GM21423 (cell line): Measurements from ENCODE around the gene EFCAB12.

Experiments
- ATAC-seq: cut with Tn5 transposase; IDR thresholded peaks from one replicate; pipeline ENCODE4 v1.9.1; 2021; ENCODE audit warnings: mild to moderate bottlenecking, moderate library complexity; ENCODE audit not compliant: unreplicated experiment

The EFCAB12 gene

GRCh38 chr3:129446926-129447325, 18.5 kb upstream of the EFCAB12 start:
- ATAC-seq: no peak

- ATAC-seq: no peak
Observed at GRCh38 chr3:129445471-129445870, 17.0 kb upstream of the EFCAB12 start.

GRCh38 chr3:129442947-129443346, 14.5 kb upstream of the EFCAB12 start:
- ATAC-seq: no peak

GRCh38 chr3:129442486-129442885, 14.1 kb upstream of the EFCAB12 start:
- no peak for ATAC-seq

GRCh38 chr3:129441782-129442181, 13.3 kb upstream of the EFCAB12 start:
- ATAC-seq: no peak

GRCh38 chr3:129441215-129441614, 12.8 kb upstream of the EFCAB12 start:
- ATAC-seq: no peak

GRCh38 chr3:129440618-129441190, 12.3 kb upstream of the EFCAB12 start:
- ATAC-seq: no peak

GRCh38 chr3:129439817-129440617, 11.6 kb upstream of the EFCAB12 start, which contains the start of the genes IFT122 and MBD4:
Gene IFT122, plus strand, starts transcription at chr3:129440224. Its CDS starts 107 bp downstream, at chr3:129440331.
Gene MBD4, minus strand, starts transcription at chr3:129439948. Its CDS starts 115 bp downstream, at chr3:129439833.
- peak; percentile 88 for ATAC-seq

- ATAC-seq: peak; percentile 17
Observed at GRCh38 chr3:129439226-129439816, 10.9 kb upstream of the EFCAB12 start.

- no peak for ATAC-seq
Observed at GRCh38 chr3:129435367-129435766, 6.9 kb upstream of the EFCAB12 start.

- no peak for ATAC-seq
Observed at GRCh38 chr3:129434140-129434539, 5.7 kb upstream of the EFCAB12 start.

GRCh38 chr3:129433565-129433964, 5.1 kb upstream of the EFCAB12 start:
- ATAC-seq: no peak

GRCh38 chr3:129432671-129433070, 4.2 kb upstream of the EFCAB12 start:
- no peak for ATAC-seq

- ATAC-seq: no peak
Observed at GRCh38 chr3:129432036-129432435, 3.6 kb upstream of the EFCAB12 start.

GRCh38 chr3:129429602-129430001, 1.2 kb upstream of the EFCAB12 start:
- no peak for ATAC-seq

GRCh38 chr3:129429080-129429451, 630 bp upstream of the EFCAB12 start:
- ATAC-seq: no peak

- ATAC-seq: no peak
Observed at GRCh38 chr3:129428007-129428375, 445 bp downstream of the EFCAB12 start.

GRCh38 chr3:129425619-129426018, 2.8 kb downstream of the EFCAB12 start:
- ATAC-seq: no peak

- no peak for ATAC-seq
Observed at GRCh38 chr3:129425213-129425612, 3.2 kb downstream of the EFCAB12 start.

GRCh38 chr3:129424185-129424841, 4.1 kb downstream of the EFCAB12 start:
- ATAC-seq: peak; percentile 55

GRCh38 chr3:129422897-129423296, 5.5 kb downstream of the EFCAB12 start:
- ATAC-seq: no peak
